T-helper 17 cell (primary cell): ENCODE measurements around the gene JMJD1C. TPM values are rescaled to one million over a fixed set of nuclear protein-coding genes. Genes with fewer than 3 reads are reported as not detected.
"Not testable (repeated sequence)": the region's sequence is repeated elsewhere in the genome, so short reads cannot be mapped to it uniquely, and the experiment has no call there.

Experiments used
- ATAC-seq: fragments of 150-1000 bp; cut with Tn5 transposase; 2 replicates; pipeline ENCODE4 v1.10.0; 2021; ENCODE audit warnings: mild to moderate bottlenecking, moderate library complexity
- DNase-seq, 3 donors: peaks; one replicate each; pipeline versions ENCODE4 v3.0.0 to v3.0.0-alpha.2; 2020 to 2021
- H3K9me3 ChIP-seq: one replicate; pipeline ENCODE4 v1.7.0; 2013; ENCODE audit warnings: low read length, mild to moderate bottlenecking; ENCODE audit not compliant: control insufficient read depth, poor library complexity, severe bottlenecking
- H3K27ac Mint-ChIP-seq: one replicate; pipeline ENCODE4 v1.8.0; 2022; ENCODE audit warnings: mild to moderate bottlenecking, moderate library complexity, mixed read lengths
- H3K27me3 Mint-ChIP-seq: one replicate; pipeline ENCODE4 v1.8.0; 2022; ENCODE audit warnings: mixed read lengths
- H3K36me3 Mint-ChIP-seq: one replicate; pipeline ENCODE4 v1.8.0; 2022; ENCODE audit warnings: low read depth, mixed read lengths
- H3K4me1 Mint-ChIP-seq: one replicate; pipeline ENCODE4 v1.8.0; 2022; ENCODE audit warnings: mild to moderate bottlenecking, mixed read lengths
- H3K4me3 Mint-ChIP-seq: one replicate; pipeline ENCODE4 v1.8.0; 2022; ENCODE audit warnings: mild to moderate bottlenecking, moderate library complexity, mixed read lengths
- total RNA-seq, 4 donors: library from RNA in 2 of 4; stranded (reverse) in 2 of 4; gene quantifications; one replicate each; pipeline ENCODE4 v1.2.3 and lab custom pipeline; 2022 to 2026

JMJD1C gene
- total RNA-seq, 2 donors from 2014 or later = 215 to 279 TPM

GRCh38 chr10:63369711-63370110 lies 96.1 kb downstream of the JMJD1C start:
- Mint-ChIP-seq H3K27me3 (no peaks in the 10 kb centered on the region), H3K4me3 (no peak overlapping the region), H3K27ac (no peak overlapping the region), H3K4me1 (peaks cover 9% of the 10 kb centered on the region), H3K36me3 (peaks cover 2% of the 10 kb centered on the region)
- H3K9me3 ChIP-seq = no peaks in the 10 kb centered on the region
- no peak for ATAC-seq
- DNase-seq = no peak

GRCh38 chr10:63368365-63368764 lies 97.4 kb downstream of the JMJD1C start:
- no peak for ATAC-seq
- Mint-ChIP-seq H3K36me3 (peaks cover 2% of the 10 kb centered on the region), H3K27ac (no peak overlapping the region), H3K27me3 (no peaks in the 10 kb centered on the region), H3K4me3 (no peak overlapping the region), H3K4me1 (peaks cover 9% of the 10 kb centered on the region)
- DNase-seq = no peak
- no peaks in the 10 kb centered on the region for H3K9me3 ChIP-seq

GRCh38 chr10:63366933-63367332 lies 98.8 kb downstream of the JMJD1C start:
- no peak overlapping the region for H3K27ac Mint-ChIP-seq
- no peaks in the 10 kb centered on the region for H3K27me3 Mint-ChIP-seq
- peaks cover 9% of the 10 kb centered on the region for H3K4me1 Mint-ChIP-seq
- DNase-seq = no peak
- H3K4me3 Mint-ChIP-seq = no peak overlapping the region
- H3K9me3 ChIP-seq = no peaks in the 10 kb centered on the region
- ATAC-seq = no peak
- H3K36me3 Mint-ChIP-seq = peaks cover 2% of the 10 kb centered on the region

- H3K4me3 Mint-ChIP-seq = no peak overlapping the region
- no peaks in the 10 kb centered on the region for H3K9me3 ChIP-seq
- peaks cover 2% of the 10 kb centered on the region for H3K36me3 Mint-ChIP-seq
- DNase-seq (no peak), ATAC-seq (no peak)
- H3K27ac Mint-ChIP-seq = no peak overlapping the region
- no peaks in the 10 kb centered on the region for H3K27me3 Mint-ChIP-seq
- peaks cover 9% of the 10 kb centered on the region for H3K4me1 Mint-ChIP-seq
Measured at GRCh38 chr10:63365976-63366765, 99.6 kb downstream of the JMJD1C start.

GRCh38 chr10:63364918-63365317 lies 100.9 kb downstream of the JMJD1C start:
- Mint-ChIP-seq H3K4me3 (no peak overlapping the region), H3K27ac (no peak overlapping the region), H3K36me3 (peaks cover 2% of the 10 kb centered on the region), H3K4me1 (peaks cover 5% of the 10 kb centered on the region), H3K27me3 (no peaks in the 10 kb centered on the region)
- no peak for DNase-seq
- H3K9me3 ChIP-seq = no peaks in the 10 kb centered on the region
- ATAC-seq = no peak

- ATAC-seq = no peak
- H3K4me3 Mint-ChIP-seq = no peak overlapping the region
- no peaks in the 10 kb centered on the region for H3K27me3 Mint-ChIP-seq
Measured at GRCh38 chr10:63363951-63364350, 101.8 kb downstream of the JMJD1C start.

GRCh38 chr10:63355682-63356081 lies 110.1 kb downstream of the JMJD1C start:
- DNase-seq (no peak), ATAC-seq (no peak)
- no peaks in the 10 kb centered on the region for H3K9me3 ChIP-seq
- Mint-ChIP-seq H3K4me3 (no peak overlapping the region), H3K27ac (peak overlapping the region; percentile 56), H3K4me1 (peaks cover 13% of the 10 kb centered on the region), H3K27me3 (no peaks in the 10 kb centered on the region), H3K36me3 (peaks cover 2% of the 10 kb centered on the region)

More at GRCh38 chr10:63363951-63364350, 101.8 kb downstream of the JMJD1C start:
- Mint-ChIP-seq H3K4me1 (peaks cover 3% of the 10 kb centered on the region), H3K27ac (no peak overlapping the region), H3K36me3 (peaks cover 2% of the 10 kb centered on the region)
- no peak for DNase-seq
- no peaks in the 10 kb centered on the region for H3K9me3 ChIP-seq

- Mint-ChIP-seq H3K4me3 (no peak overlapping the region), H3K27ac (no peak overlapping the region), H3K4me1 (peaks cover 13% of the 10 kb centered on the region), H3K36me3 (peaks cover 2% of the 10 kb centered on the region), H3K27me3 (no peaks in the 10 kb centered on the region)
- no peak for ATAC-seq
- H3K9me3 ChIP-seq = no peaks in the 10 kb centered on the region
- DNase-seq = no peak
Measured at GRCh38 chr10:63352976-63353375, 112.8 kb downstream of the JMJD1C start.

- peaks cover 2% of the 10 kb centered on the region for H3K36me3 Mint-ChIP-seq
- H3K4me1 Mint-ChIP-seq = peaks cover 9% of the 10 kb centered on the region
- no peaks in the 10 kb centered on the region for H3K9me3 ChIP-seq
- H3K4me3 Mint-ChIP-seq = no peak overlapping the region
- H3K27me3 Mint-ChIP-seq = no peaks in the 10 kb centered on the region
- no peak overlapping the region for H3K27ac Mint-ChIP-seq
- no peak for DNase-seq
- ATAC-seq = no peak
Measured at GRCh38 chr10:63348245-63348850, 117.4 kb downstream of the JMJD1C start.

GRCh38 chr10:63346015-63346441 lies 119.7 kb downstream of the JMJD1C start:
- ATAC-seq (no peak), DNase-seq (no peak)
- Mint-ChIP-seq H3K4me1 (peaks cover 3% of the 10 kb centered on the region), H3K27me3 (no peaks in the 10 kb centered on the region), H3K4me3 (no peak overlapping the region), H3K36me3 (no peaks in the 10 kb centered on the region), H3K27ac (no peak overlapping the region)
- no peaks in the 10 kb centered on the region for H3K9me3 ChIP-seq

- H3K27ac Mint-ChIP-seq = no peak overlapping the region
- H3K9me3 ChIP-seq = no peaks in the 10 kb centered on the region
- no peaks in the 10 kb centered on the region for H3K27me3 Mint-ChIP-seq
- ATAC-seq (no peak), DNase-seq (no peak)
- no peaks in the 10 kb centered on the region for H3K36me3 Mint-ChIP-seq
- H3K4me1 Mint-ChIP-seq = peaks cover 8% of the 10 kb centered on the region
- no peak overlapping the region for H3K4me3 Mint-ChIP-seq
Measured at GRCh38 chr10:63344269-63344668, 121.5 kb downstream of the JMJD1C start.

- Mint-ChIP-seq H3K4me3 (no peak overlapping the region), H3K36me3 (no peaks in the 10 kb centered on the region), H3K27me3 (no peaks in the 10 kb centered on the region), H3K4me1 (peaks cover 8% of the 10 kb centered on the region), H3K27ac (no peak overlapping the region)
- DNase-seq = no peak
- ATAC-seq = no peak
- H3K9me3 ChIP-seq = no peaks in the 10 kb centered on the region
Measured at GRCh38 chr10:63343476-63343875, 122.3 kb downstream of the JMJD1C start.

GRCh38 chr10:63339640-63340039 lies 126.1 kb downstream of the JMJD1C start:
- not testable (repeated sequence) for H3K27ac Mint-ChIP-seq, DNase-seq, H3K27me3 Mint-ChIP-seq, H3K4me3 Mint-ChIP-seq, H3K4me1 Mint-ChIP-seq, H3K36me3 Mint-ChIP-seq, ATAC-seq, H3K9me3 ChIP-seq
